Testis (tissue), 3 donors: ENCODE results near the gene SLC5A3. TPM values are rescaled to one million over a fixed set of nuclear protein-coding genes. Genes with fewer than 3 reads are reported as not detected.

ENCODE experiments used
- DNase-seq: peaks from one replicate; pipeline ENCODE4 v3.0.0-alpha.2; 2019
- H3K27ac ChIP-seq, 2 donors: fragments of 200-600 bp; sonication (generic); one replicate each; pipeline ENCODE4 v1.5.1; 2019
- H3K27me3 ChIP-seq: fragments of 200-600 bp; sonication (generic); one replicate; pipeline ENCODE4 v1.5.1; 2019
- H3K36me3 ChIP-seq: fragments of 200-600 bp; sonication (generic); one replicate; pipeline ENCODE4 v1.5.1; 2017; ENCODE audit warnings: low read depth; ENCODE audit errors: missing control alignments
- H3K4me1 ChIP-seq: fragments of 200-600 bp; sonication (generic); one replicate; pipeline ENCODE4 v1.5.1; 2019
- H3K4me3 ChIP-seq, 2 donors: fragments of 200-600 bp; sonication (generic); one replicate each; pipeline ENCODE4 v1.5.1; 2017 to 2019
- H3K9me3 ChIP-seq: fragments of 200-600 bp; sonication (generic); one replicate; pipeline ENCODE4 v1.5.1; 2017
- POLR2A ChIP-seq: fragments of 450-650 bp; IDR thresholded peaks from one replicate; pipeline ENCODE4 v1.6.1; 2017; ENCODE audit warnings: antibody characterized with exemption, mild to moderate bottlenecking, moderate library complexity
- WGBS, 2 donors: methylation state at CpG; one replicate each; pipeline ENCODE4 v1.1.5; 2018; 5-methylcytosine and 5-hydroxymethylcytosine counted together
- intact Hi-C: fragments of 100-400 bp; cut with DNase I; formaldehyde crosslinking; loops from one replicate; pipeline ENCODE4 v1.15.1; 2023; ENCODE audit warnings: low total_unique reads
- polyA plus RNA-seq: library from polyadenylated mRNA; stranded (reverse); fragments of 350-450 nt; fragmentation: Illumina TruSeq; extraction: RNeasy Lipid Tissue Mini Kit (QIAGEN cat#74804); gene quantifications from one replicate; pipeline ENCODE4 v1.2.3, GENCODE V29; 2014; ENCODE audit warnings: low read depth, low replicate concordance; ENCODE audit not compliant: insufficient read depth
- total RNA-seq, 2 donors: library from RNA; depleted of rRNA; stranded (reverse); fragments of >200 nt; gene quantifications; one replicate each; pipeline ENCODE4 v1.2.3, GENCODE V29; 2016
- TF ChIP-seq, protein P1 (sequence below), 3 experiments: fragments of 450-650 bp in 2 of 3; fragments of 200-600 bp in 1 of 3; sonication (generic) in 1 of 3; IDR thresholded peaks; one replicate each; pipeline ENCODE4 v1.5.1; 2016 to 2019; ENCODE audit warnings: antibody characterized with exemption in 3 of 3, mild to moderate bottlenecking in 2 of 3, moderate library complexity in 1 of 3

SLC5A3 gene
- total and polyA plus RNA-seq, 3 donors from 2014 or later: 16.3 to 61.9 (median 59.5) TPM

DNA sequence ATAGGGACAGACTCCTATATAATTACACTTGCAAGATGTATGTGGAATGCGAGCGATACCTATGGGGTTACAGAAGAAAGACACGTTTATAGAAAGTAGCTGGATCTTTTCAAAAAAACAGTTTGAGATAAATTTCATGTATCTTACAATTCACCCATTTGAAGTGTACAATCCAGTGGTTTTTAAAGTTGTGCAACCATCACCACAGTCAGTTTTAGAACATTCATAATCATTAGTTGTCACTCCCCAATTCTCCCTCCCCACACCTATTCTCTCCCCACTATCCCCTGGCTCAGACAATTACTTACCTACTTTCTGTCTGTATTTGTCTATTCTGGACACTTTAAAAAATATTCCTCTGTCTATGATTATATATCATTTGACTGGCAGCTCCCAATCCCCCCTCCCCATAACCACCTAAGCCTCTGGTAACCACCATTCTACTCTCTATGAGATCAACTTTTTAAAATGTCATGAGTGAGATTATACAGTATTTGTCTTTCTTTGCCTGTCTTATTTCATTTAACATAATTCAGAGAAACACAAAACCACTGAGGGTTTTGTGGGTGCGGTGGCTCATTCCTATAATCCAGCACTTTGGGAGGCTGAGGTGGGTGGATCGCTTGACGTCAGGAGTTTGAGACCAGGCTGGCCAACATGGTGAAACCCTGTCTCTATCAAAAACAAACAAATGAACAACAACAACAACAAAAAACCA is 39.1 kb downstream of the SLC5A3 start:
- H3K4me1 ChIP-seq: peaks cover 18% of the 10 kb centered on the region
- H3K27me3 ChIP-seq: no peaks in the 10 kb centered on the region
- H3K27ac ChIP-seq: no peak overlapping the region
- intact Hi-C loops: no loop called here
- no peaks in the 10 kb centered on the region for H3K9me3 ChIP-seq
- H3K36me3 ChIP-seq: no peaks in the 10 kb centered on the region
- 92 to 98% methylated on average over 6 of the region's 6 CpGs for WGBS, 2 donors
- no peak overlapping the region for H3K4me3 ChIP-seq
- DNase-seq: no peak
- TF ChIP-seq, protein P1, sequence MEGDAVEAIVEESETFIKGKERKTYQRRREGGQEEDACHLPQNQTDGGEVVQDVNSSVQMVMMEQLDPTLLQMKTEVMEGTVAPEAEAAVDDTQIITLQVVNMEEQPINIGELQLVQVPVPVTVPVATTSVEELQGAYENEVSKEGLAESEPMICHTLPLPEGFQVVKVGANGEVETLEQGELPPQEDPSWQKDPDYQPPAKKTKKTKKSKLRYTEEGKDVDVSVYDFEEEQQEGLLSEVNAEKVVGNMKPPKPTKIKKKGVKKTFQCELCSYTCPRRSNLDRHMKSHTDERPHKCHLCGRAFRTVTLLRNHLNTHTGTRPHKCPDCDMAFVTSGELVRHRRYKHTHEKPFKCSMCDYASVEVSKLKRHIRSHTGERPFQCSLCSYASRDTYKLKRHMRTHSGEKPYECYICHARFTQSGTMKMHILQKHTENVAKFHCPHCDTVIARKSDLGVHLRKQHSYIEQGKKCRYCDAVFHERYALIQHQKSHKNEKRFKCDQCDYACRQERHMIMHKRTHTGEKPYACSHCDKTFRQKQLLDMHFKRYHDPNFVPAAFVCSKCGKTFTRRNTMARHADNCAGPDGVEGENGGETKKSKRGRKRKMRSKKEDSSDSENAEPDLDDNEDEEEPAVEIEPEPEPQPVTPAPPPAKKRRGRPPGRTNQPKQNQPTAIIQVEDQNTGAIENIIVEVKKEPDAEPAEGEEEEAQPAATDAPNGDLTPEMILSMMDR (IDR thresholded peaks at IDR 0.05): no peak
- no peak for TF ChIP-seq POLR2A

GRCh38 chr21:34113842-34114241 is 40.5 kb downstream of the SLC5A3 start:
- Histone ChIP-seq H3K4me1 (peaks cover 8% of the 10 kb centered on the region), H3K27ac (no peak overlapping the region), H3K4me3 (no peak overlapping the region), H3K36me3 (no peaks in the 10 kb centered on the region), H3K9me3 (no peaks in the 10 kb centered on the region), H3K27me3 (no peaks in the 10 kb centered on the region)
- intact Hi-C loops: no loop called here
- WGBS, 2 donors: 59 to 60% methylated on average over 2 of the region's 2 CpGs
- TF ChIP-seq, protein P1 (IDR thresholded peaks at IDR 0.05): no peak
- TF ChIP-seq POLR2A: no peak
- DNase-seq: no peak

DNA sequence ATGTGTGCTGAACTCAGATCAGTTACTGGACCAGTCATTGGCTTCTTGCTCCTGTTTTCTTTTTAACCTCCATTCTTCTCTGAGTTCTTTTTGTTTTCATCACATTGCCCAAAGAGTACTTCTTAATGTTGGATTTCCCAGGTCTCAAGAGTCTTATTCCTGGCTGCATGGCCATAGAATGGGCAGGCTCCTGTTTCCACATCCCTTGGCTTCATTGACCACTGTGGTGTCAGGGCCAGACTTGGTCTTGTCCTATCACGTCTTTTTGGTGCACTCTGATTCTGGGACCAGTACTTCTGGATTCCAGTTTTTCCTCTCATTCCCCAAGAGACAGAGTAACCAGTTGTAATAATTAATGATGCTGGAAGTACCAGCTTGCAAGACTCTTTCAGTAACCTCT is 41.8 kb downstream of the SLC5A3 start:
- H3K4me3 ChIP-seq: no peak overlapping the region
- DNase-seq: no peak
- H3K4me1 ChIP-seq: peaks cover 8% of the 10 kb centered on the region
- no peaks in the 10 kb centered on the region for H3K9me3 ChIP-seq
- WGBS, 2 donors: 63 to 67% methylated on average over 1 of the region's 1 CpG
- no peaks in the 10 kb centered on the region for H3K27me3 ChIP-seq
- H3K36me3 ChIP-seq: no peaks in the 10 kb centered on the region
- TF ChIP-seq POLR2A: no peak
- TF ChIP-seq, protein P1 (IDR thresholded peaks at IDR 0.05): no peak
- intact Hi-C loops: no loop called here
- no peak overlapping the region for H3K27ac ChIP-seq

GRCh38 chr21:34116569-34116968 is 43.2 kb downstream of the SLC5A3 start:
- H3K36me3 ChIP-seq: no peaks in the 10 kb centered on the region
- TF ChIP-seq, protein P1 (IDR thresholded peaks at IDR 0.05): no peak
- TF ChIP-seq POLR2A: no peak
- DNase-seq: no peak
- H3K9me3 ChIP-seq: no peaks in the 10 kb centered on the region
- no peak overlapping the region for H3K4me3 ChIP-seq
- intact Hi-C loops: no loop called here
- no peaks in the 10 kb centered on the region for H3K27me3 ChIP-seq
- H3K4me1 ChIP-seq: no peaks in the 10 kb centered on the region
- WGBS, 2 donors: 72 to 73% methylated on average over 3 of the region's 3 CpGs
- H3K27ac ChIP-seq: no peak overlapping the region

DNA sequence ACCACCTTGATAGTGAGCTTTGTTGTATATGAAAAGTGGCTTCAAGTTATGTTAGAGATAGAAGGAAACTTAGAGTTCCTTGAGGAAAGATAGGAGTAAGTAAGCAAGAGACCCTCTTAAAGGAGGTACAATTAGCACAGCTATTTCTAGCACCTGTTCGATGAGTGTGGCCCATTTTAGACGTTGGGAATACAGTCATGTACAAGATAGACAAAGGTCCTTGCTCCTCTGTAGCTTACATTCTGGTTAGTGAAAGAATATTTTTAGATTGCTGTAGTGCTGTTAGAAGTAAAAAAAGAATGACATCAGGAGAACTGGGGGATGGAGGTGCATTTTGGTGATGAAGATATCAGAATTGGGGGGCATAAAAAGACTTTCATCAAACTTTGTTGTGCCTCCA is 47.5 kb downstream of the SLC5A3 start:
- Histone ChIP-seq H3K27me3 (no peaks in the 10 kb centered on the region), H3K4me1 (peaks cover 11% of the 10 kb centered on the region), H3K4me3 (no peak overlapping the region), H3K27ac (no peak overlapping the region), H3K36me3 (no peaks in the 10 kb centered on the region), H3K9me3 (no peaks in the 10 kb centered on the region)
- no peak for DNase-seq
- WGBS, 2 donors: 70 to 73% methylated on average over 2 of the region's 2 CpGs
- intact Hi-C loops: no loop called here
- TF ChIP-seq POLR2A: no peak
- TF ChIP-seq, protein P1 (IDR thresholded peaks at IDR 0.05): no peak
